HEK293 (cell line): Measurements from ENCODE around the gene DAZAP1.
A peak's percentile ranks its signal among the peaks of the same experiment; 100 is the strongest.

Experiments used
- CTCF ChIA-PET: fragments of 350-600 bp; formaldehyde crosslinking; extraction: SDS; loops from one replicate; lab custom pipeline; 2021; ENCODE audit warnings: antibody characterized with exemption; lab: Yijun Ruan, JAX
- POLR2A ChIA-PET: fragments of 300-600 bp; formaldehyde crosslinking; extraction: SDS; loops from one replicate; lab custom pipeline; 2020; ENCODE audit warnings: antibody characterized with exemption, inconsistent platforms; lab: Yijun Ruan, JAX
- H3K27ac ChIP-seq: fragments of 200-500 bp; sonication (Bioruptor generic); 2 replicates; pipeline ENCODE4 v1.5.1; 2014; ENCODE audit warnings: low read depth, low read length, control low read depth, inconsistent platforms; ENCODE audit errors: extremely low read depth
- H3K36me3 ChIP-seq, 2 experiments: fragments of 200-500 bp in 1 of 2; sonication (Bioruptor generic) in 1 of 2; 1 replicate in 1 of 2; 2 replicates in 1 of 2; pipeline ENCODE4 v1.5.1; 2014 to 2017; ENCODE audit warnings: inconsistent platforms in 2 of 2, low read length in 2 of 2; ENCODE audit not compliant: control insufficient read depth in 2 of 2, insufficient read depth in 1 of 2
- H3K4me1 ChIP-seq: fragments of 200-500 bp; sonication (Bioruptor generic); 2 replicates; pipeline ENCODE4 v1.5.1; 2014; ENCODE audit warnings: mild to moderate bottlenecking, low read length, inconsistent platforms; ENCODE audit not compliant: control insufficient read depth, insufficient read depth
- H3K4me3 ChIP-seq: 2 replicates; pipeline ENCODE4 v1.5.1; 2011; ENCODE audit warnings: low read depth, mild to moderate bottlenecking, control low read depth, low read length, moderate library complexity
- H3K9me3 ChIP-seq: fragments of 200-500 bp; sonication (Bioruptor generic); 2 replicates; pipeline ENCODE4 v1.5.1; 2014; ENCODE audit warnings: low read depth, low read length, inconsistent platforms; ENCODE audit not compliant: control insufficient read depth, insufficient read depth
- EGR2 ChIP-seq: fragments of 450-650 bp; formaldehyde crosslinking; IDR thresholded peaks from 2 replicates; pipeline ENCODE4 v1.5.1; 2016; ENCODE audit warnings: low read depth, missing biosample characterization, missing genetic modification characterization
- KLF1 ChIP-seq: fragments of 450-650 bp; formaldehyde crosslinking; IDR thresholded peaks from 2 replicates; pipeline ENCODE4 v1.5.1; 2016; ENCODE audit warnings: missing biosample characterization, missing genetic modification characterization
- KLF16 ChIP-seq: fragments of 450-650 bp; formaldehyde crosslinking; IDR thresholded peaks from 2 replicates; pipeline ENCODE4 v1.5.1; 2017; ENCODE audit warnings: missing biosample characterization, missing genetic modification characterization
- KLF8 ChIP-seq: fragments of 450-650 bp; formaldehyde crosslinking; IDR thresholded peaks from 2 replicates; pipeline ENCODE4 v1.5.1; 2016; ENCODE audit warnings: missing biosample characterization, missing genetic modification characterization
- KLF9 ChIP-seq: fragments of 450-650 bp; formaldehyde crosslinking; IDR thresholded peaks from 2 replicates; pipeline ENCODE4 v1.5.1; 2016; ENCODE audit warnings: missing biosample characterization, missing genetic modification characterization, low read depth
- OSR2 ChIP-seq: fragments of 450-650 bp; formaldehyde crosslinking; IDR thresholded peaks from 2 replicates; pipeline ENCODE4 v1.5.1; 2016; ENCODE audit warnings: missing biosample characterization, missing genetic modification characterization
- PATZ1 ChIP-seq: fragments of 450-650 bp; formaldehyde crosslinking; IDR thresholded peaks from 2 replicates; pipeline ENCODE4 v1.5.1; 2016; ENCODE audit warnings: missing biosample characterization, missing genetic modification characterization
- PRDM6 ChIP-seq: fragments of 450-650 bp; formaldehyde crosslinking; IDR thresholded peaks from 2 replicates; pipeline ENCODE4 v1.5.1; 2017; ENCODE audit warnings: missing biosample characterization, missing genetic modification characterization
- REPIN1 ChIP-seq: fragments of 450-650 bp; formaldehyde crosslinking; IDR thresholded peaks from 2 replicates; pipeline ENCODE4 v1.5.1; 2017; ENCODE audit warnings: missing biosample characterization, missing genetic modification characterization, low read depth
- REST ChIP-seq: fragments of 450-650 bp; formaldehyde crosslinking; IDR thresholded peaks from 2 replicates; pipeline ENCODE4 v1.5.1; 2016; ENCODE audit warnings: missing biosample characterization, missing genetic modification characterization
- ZBTB8A ChIP-seq: fragments of 450-650 bp; formaldehyde crosslinking; IDR thresholded peaks from 2 replicates; pipeline ENCODE4 v1.5.1; 2016; ENCODE audit warnings: missing biosample characterization, missing genetic modification characterization
- ZFHX2 ChIP-seq: fragments of 450-650 bp; formaldehyde crosslinking; conservative IDR thresholded peaks from 2 replicates; pipeline ENCODE4 v1.5.1; 2016; ENCODE audit warnings: missing biosample characterization, missing genetic modification characterization
- ZFP69B ChIP-seq: fragments of 450-650 bp; formaldehyde crosslinking; IDR thresholded peaks from 2 replicates; pipeline ENCODE4 v1.5.1; 2016; ENCODE audit warnings: missing biosample characterization, missing genetic modification characterization
- ZNF175 ChIP-seq: fragments of 450-650 bp; formaldehyde crosslinking; IDR thresholded peaks from 2 replicates; pipeline ENCODE4 v1.5.1; 2016; ENCODE audit warnings: missing biosample characterization, missing genetic modification characterization
- ZNF2 ChIP-seq: fragments of 450-650 bp; formaldehyde crosslinking; IDR thresholded peaks from 2 replicates; pipeline ENCODE4 v1.5.1; 2016; ENCODE audit warnings: missing biosample characterization, missing genetic modification characterization
- ZNF580 ChIP-seq: fragments of 450-650 bp; formaldehyde crosslinking; IDR thresholded peaks from 2 replicates; pipeline ENCODE4 v1.5.1; 2016; ENCODE audit warnings: missing biosample characterization, missing genetic modification characterization
- ZNF629 ChIP-seq: fragments of 450-650 bp; formaldehyde crosslinking; IDR thresholded peaks from 2 replicates; pipeline ENCODE4 v1.5.1; 2017; ENCODE audit warnings: missing biosample characterization, missing genetic modification characterization
- ZSCAN30 ChIP-seq: fragments of 450-650 bp; IDR thresholded peaks from 2 replicates; pipeline ENCODE4 v1.5.1; 2018; ENCODE audit warnings: missing biosample characterization, mild to moderate bottlenecking, missing genetic modification characterization, moderate library complexity
- ZXDB ChIP-seq: fragments of 450-650 bp; formaldehyde crosslinking; IDR thresholded peaks from 2 replicates; pipeline ENCODE4 v1.5.1; 2016; ENCODE audit warnings: missing biosample characterization, missing genetic modification characterization

The DAZAP1 gene

GRCh38 chr19:1481893-1482360, 74.5 kb downstream of the DAZAP1 start:
- Histone ChIP-seq H3K9me3 (no peaks in the 10 kb centered on the region), H3K36me3 (peaks cover 2 to 5% of the 10 kb centered on the region in 2 experiments; a peak in 2 of 3 replicates), H3K4me3 (no peak overlapping the region), H3K4me1 (no peaks in the 10 kb centered on the region), H3K27ac (no peak overlapping the region)
- CTCF ChIA-PET = no interaction called here
- POLR2A ChIA-PET = no interaction called here
- TF ChIP-seq PRDM6 (no peak), ZFHX2 (peak; percentile 69), EGR2 (peak; percentile 22; the same call in 1 of the 2 replicates)

GRCh38 chr19:1482361-1483130, 75.2 kb downstream of the DAZAP1 start:
- 0 out of 2 replicates have a peak, but pooled peaks have one; percentile 40 for TF ChIP-seq KLF16 (tag by site-specific recombination)
- TF ChIP-seq PATZ1 (tag by site-specific recombination) = 0 out of 2 replicates have a peak, but pooled peaks have one; percentile 15
- TF ChIP-seq ZNF580 (tag by site-specific recombination) = 0 out of 2 replicates have a peak, but pooled peaks have one; percentile 22
- 0 out of 2 replicates have a peak, but pooled peaks have one; percentile 19 for TF ChIP-seq ZBTB8A (tag by site-specific recombination)
- TF ChIP-seq OSR2 (tag by site-specific recombination) = no peak
- 0 out of 2 replicates have a peak, but pooled peaks have one; percentile 22 for TF ChIP-seq ZXDB (tag by site-specific recombination)
- TF ChIP-seq ZSCAN30 (tag by site-specific recombination) = 0 out of 2 replicates have a peak, but pooled peaks have one; percentile 38
- TF ChIP-seq ZNF2 = peak; percentile 67; the same call in 1 of the 2 replicates
- TF ChIP-seq REPIN1 = no peak
- peak; percentile 54 for TF ChIP-seq KLF9
- TF ChIP-seq KLF1 (tag by site-specific recombination) = peak; percentile 38; the same call in 1 of the 2 replicates
- peak; percentile 26; the same call in 1 of the 2 replicates for TF ChIP-seq KLF8 (tag by site-specific recombination)
- no peak for TF ChIP-seq ZNF629
- TF ChIP-seq ZNF175 (tag by site-specific recombination) = no peak
- peak; percentile 56; the same call in 1 of the 2 replicates for TF ChIP-seq REST
- no peak for TF ChIP-seq ZFP69B (tag by site-specific recombination)
- TF ChIP-seq, all 188 proteins: peak for 11
- Histone ChIP-seq H3K4me1 (no peaks in the 10 kb centered on the region), H3K27ac (no peak overlapping the region), H3K36me3 (peaks cover 0 to under 1% of the 10 kb centered on the region in 2 experiments; a peak in 2 of 3 replicates), H3K4me3 (no peak overlapping the region), H3K9me3 (no peaks in the 10 kb centered on the region)
- CTCF ChIA-PET = no interaction called here
- POLR2A ChIA-PET = no interaction called here
